H9 (cell line): ENCODE results near the gene ATF7. TPM values are rescaled to one million over a fixed set of nuclear protein-coding genes. Genes with fewer than 3 reads are reported as not detected.

ENCODE experiments used
- DNase-seq: peaks from one replicate; pipeline ENCODE4 v3.0.0-alpha.2; 2017
- H2AFZ ChIP-seq: one replicate; pipeline ENCODE4 v1.6.1; 2013; ENCODE audit warnings: mild to moderate bottlenecking, low read length, control low read depth, moderate library complexity
- H2AK5ac ChIP-seq: 2 replicates; pipeline ENCODE4 v1.6.1; 2013; ENCODE audit warnings: low read length, control low read depth, mixed read lengths; ENCODE audit not compliant: insufficient read length
- H2BK120ac ChIP-seq: one replicate; pipeline ENCODE4 v1.6.1; 2013; ENCODE audit warnings: low read depth, mild to moderate bottlenecking, low read length, control low read depth, inconsistent platforms; ENCODE audit not compliant: poor library complexity, severe bottlenecking
- H2BK12ac ChIP-seq: 2 replicates; pipeline ENCODE4 v1.6.1; 2013; ENCODE audit warnings: low read length, control low read depth, mixed read lengths, low read depth; ENCODE audit not compliant: insufficient read length
- H2BK15ac ChIP-seq: 2 replicates; pipeline ENCODE4 v1.6.1; 2013; ENCODE audit warnings: low read depth, low read length, control low read depth
- H2BK20ac ChIP-seq: one replicate; pipeline ENCODE4 v1.6.1; 2013; ENCODE audit warnings: low read depth, mild to moderate bottlenecking, low read length, control low read depth, inconsistent platforms; ENCODE audit not compliant: poor library complexity, severe bottlenecking
- H2BK5ac ChIP-seq: 2 replicates; pipeline ENCODE4 v1.6.1; 2013; ENCODE audit warnings: low read length, control low read depth, mixed read lengths; ENCODE audit not compliant: insufficient read length
- H3K14ac ChIP-seq: 2 replicates; pipeline ENCODE4 v1.6.1; 2013; ENCODE audit warnings: low read length, control low read depth; ENCODE audit not compliant: insufficient read depth
- H3K18ac ChIP-seq: 2 replicates; pipeline ENCODE4 v1.6.1; 2013; ENCODE audit warnings: low read depth, mild to moderate bottlenecking, mixed read lengths, low read length, control low read depth; ENCODE audit not compliant: insufficient read length
- H3K23ac ChIP-seq: 2 replicates; pipeline ENCODE4 v1.6.1; 2013; ENCODE audit warnings: low read length, control low read depth, mixed read lengths, low read depth; ENCODE audit not compliant: insufficient read length
- H3K23me2 ChIP-seq: 2 replicates; pipeline ENCODE4 v1.6.1; 2013; ENCODE audit warnings: low read depth, mild to moderate bottlenecking, mixed read lengths, low read length, control low read depth; ENCODE audit not compliant: insufficient read length, poor library complexity, severe bottlenecking
- H3K27ac ChIP-seq: 2 replicates; pipeline ENCODE4 v1.5.1; 2013; ENCODE audit warnings: low read length, control low read depth, mixed read lengths, low read depth; ENCODE audit not compliant: insufficient read length
- H3K27me3 ChIP-seq: 2 replicates; pipeline ENCODE4 v1.6.1; 2013; ENCODE audit warnings: low read length, control low read depth, inconsistent platforms; ENCODE audit not compliant: insufficient read depth
- H3K4ac ChIP-seq: 2 replicates; pipeline ENCODE4 v1.6.1; 2013; ENCODE audit warnings: low read depth, mild to moderate bottlenecking, control low read depth, inconsistent platforms, low read length, moderate library complexity
- H3K4me1 ChIP-seq: 2 replicates; pipeline ENCODE4 v1.6.1; 2013; ENCODE audit warnings: low read length, control low read depth, inconsistent platforms; ENCODE audit not compliant: insufficient read depth
- H3K4me2 ChIP-seq: 2 replicates; pipeline ENCODE4 v1.6.1; 2013; ENCODE audit warnings: low read length, control low read depth, mixed read lengths; ENCODE audit not compliant: insufficient read length, insufficient read depth
- H3K56ac ChIP-seq: 2 replicates; pipeline ENCODE4 v1.6.1; 2013; ENCODE audit warnings: low read depth, mild to moderate bottlenecking, mixed read lengths, low read length, control low read depth; ENCODE audit not compliant: insufficient read length
- H3K79me1 ChIP-seq: 2 replicates; pipeline ENCODE4 v1.6.1; 2013; ENCODE audit warnings: low read depth, mild to moderate bottlenecking, moderate library complexity, low read length, control low read depth, inconsistent platforms; ENCODE audit not compliant: insufficient read depth, poor library complexity, severe bottlenecking
- H3K79me2 ChIP-seq: 2 replicates; pipeline ENCODE4 v1.6.1; 2013; ENCODE audit warnings: low read length, control low read depth, inconsistent platforms; ENCODE audit not compliant: insufficient read depth
- H3K9ac ChIP-seq: 2 replicates; pipeline ENCODE4 v1.6.1; 2013; ENCODE audit warnings: low read length, control low read depth, mixed read lengths; ENCODE audit not compliant: insufficient read length; ENCODE audit errors: extremely low read depth
- H3K9me3 ChIP-seq: one replicate; pipeline ENCODE4 v1.6.1; 2013; ENCODE audit warnings: low read depth, low read length, inconsistent platforms; ENCODE audit not compliant: control insufficient read depth
- H3T11ph ChIP-seq: one replicate; pipeline ENCODE4 v1.6.1; 2013; ENCODE audit warnings: mild to moderate bottlenecking, low read length, control low read depth, inconsistent platforms
- H4K20me1 ChIP-seq: one replicate; pipeline ENCODE4 v1.6.1; 2013; ENCODE audit not compliant: control insufficient read depth, insufficient read length, insufficient read depth
- H4K5ac ChIP-seq: 2 replicates; pipeline ENCODE4 v1.6.1; 2013; ENCODE audit warnings: low read depth, mild to moderate bottlenecking, mixed read lengths, low read length, control low read depth; ENCODE audit not compliant: insufficient read length
- H4K8ac ChIP-seq: replicated peaks from 2 replicates; pipeline ENCODE4 v1.6.1; 2013; ENCODE audit warnings: low read length, control low read depth, mixed read lengths, low read depth; ENCODE audit not compliant: insufficient read length
- H4K91ac ChIP-seq: 2 replicates; pipeline ENCODE4 v1.6.1; 2013; ENCODE audit warnings: low read depth, mild to moderate bottlenecking, moderate library complexity, mixed read lengths, low read length, control low read depth; ENCODE audit not compliant: insufficient read length
- H3K27ac Mint-ChIP-seq, 3 experiments: 2 replicates in 2 of 3; 3 replicates in 1 of 3; pipeline ENCODE4 v1.8.0; 2020 to 2021; ENCODE audit warnings: mixed read lengths in 3 of 3, mild to moderate bottlenecking in 1 of 3, moderate library complexity in 1 of 3
- H3K27me3 Mint-ChIP-seq: 2 replicates; pipeline ENCODE4 v1.8.0; 2021; ENCODE audit warnings: low read depth, mild to moderate bottlenecking, moderate library complexity, mixed read lengths
- H3K36me3 Mint-ChIP-seq, 3 experiments: 2 replicates in 2 of 3; 3 replicates in 1 of 3; pipeline ENCODE4 v1.8.0; 2020 to 2021; ENCODE audit warnings: low read depth in 3 of 3, mixed read lengths in 3 of 3; ENCODE audit not compliant: insufficient read depth in 1 of 3
- H3K4me1 Mint-ChIP-seq, 2 experiments: 2 replicates each; pipeline ENCODE4 v1.8.0; 2020; ENCODE audit warnings: mixed read lengths in 2 of 2
- H3K4me3 Mint-ChIP-seq, 2 experiments: 2 replicates in 1 of 2; 3 replicates in 1 of 2; pipeline ENCODE4 v1.8.0; 2020 to 2021; ENCODE audit warnings: mild to moderate bottlenecking in 2 of 2, mixed read lengths in 2 of 2, moderate library complexity in 1 of 2
- H3K9me3 Mint-ChIP-seq, 2 experiments: 2 replicates in 1 of 2; 3 replicates in 1 of 2; pipeline ENCODE4 v1.8.0; 2020; ENCODE audit warnings: mild to moderate bottlenecking in 2 of 2, mixed read lengths in 2 of 2, moderate library complexity in 1 of 2
- WGBS: extraction: QIAGEN DNeasy Blood & Tissue Kit; methylation state at CpG from one replicate; pipeline ENCODE4 v1.1.7; 2013; ENCODE audit warnings: missing lambda C conversion rate, low lambda C conversion rate, mixed read lengths; ENCODE audit not compliant: insufficient read length; ENCODE audit errors: extremely low coverage; 5-methylcytosine and 5-hydroxymethylcytosine counted together
- total RNA-seq: library from RNA; stranded (reverse); gene quantifications from 2 replicates; pipeline ENCODE4 v1.2.1, GENCODE V29; 2021
- TF ChIP-seq, protein P1 (sequence below): fragments of 200-600 bp; sonication (generic); conservative IDR thresholded peaks from 3 replicates; pipeline ENCODE4 v1.8.0; 2021; ENCODE audit warnings: antibody characterized with exemption, mild to moderate bottlenecking

Gene ATF7
- total RNA-seq, 1 experiment from 2014 or later = 17.7 TPM

DNA sequence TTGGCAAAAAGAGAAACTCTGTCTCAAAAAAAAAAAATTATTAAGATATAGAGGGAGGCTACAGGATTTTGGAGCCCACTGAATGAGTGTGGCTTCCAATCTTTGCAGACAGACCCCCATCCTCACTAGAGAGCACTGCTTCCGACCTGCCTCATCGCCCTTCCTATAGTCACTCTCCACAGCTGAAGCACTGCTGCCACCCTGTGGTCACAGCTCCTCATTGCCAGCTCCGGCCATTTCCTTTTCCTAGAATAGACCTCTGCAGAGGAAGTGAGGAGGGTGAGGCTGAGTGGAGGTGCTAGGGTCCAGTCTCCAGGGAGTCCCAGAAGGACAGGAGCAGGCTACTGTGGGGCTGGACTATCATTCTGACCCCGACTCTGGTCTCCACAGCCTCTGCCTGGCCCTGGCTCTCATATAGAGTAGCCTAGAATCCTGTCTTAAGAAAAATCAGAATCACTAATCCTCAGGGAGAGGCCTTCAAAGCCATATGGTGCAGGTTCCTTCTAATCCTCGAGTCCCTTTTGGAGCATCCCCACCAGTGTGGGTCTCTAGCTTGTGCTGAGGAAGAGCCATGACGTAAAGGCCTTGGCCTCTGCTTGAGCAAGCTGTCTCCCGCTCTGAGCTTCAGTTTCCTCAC, 117.5 kb downstream of the ATF7 start:
- H3K4me2 ChIP-seq = no peak overlapping the region
- no peaks in the 10 kb centered on the region for H3K9me3 Mint-ChIP-seq
- no peak overlapping the region for H4K91ac ChIP-seq
- H2AK5ac ChIP-seq = no peak overlapping the region
- no peaks in the 10 kb centered on the region for H3K79me1 ChIP-seq
- no peak overlapping the region for H2BK20ac ChIP-seq
- TF ChIP-seq, protein P1, sequence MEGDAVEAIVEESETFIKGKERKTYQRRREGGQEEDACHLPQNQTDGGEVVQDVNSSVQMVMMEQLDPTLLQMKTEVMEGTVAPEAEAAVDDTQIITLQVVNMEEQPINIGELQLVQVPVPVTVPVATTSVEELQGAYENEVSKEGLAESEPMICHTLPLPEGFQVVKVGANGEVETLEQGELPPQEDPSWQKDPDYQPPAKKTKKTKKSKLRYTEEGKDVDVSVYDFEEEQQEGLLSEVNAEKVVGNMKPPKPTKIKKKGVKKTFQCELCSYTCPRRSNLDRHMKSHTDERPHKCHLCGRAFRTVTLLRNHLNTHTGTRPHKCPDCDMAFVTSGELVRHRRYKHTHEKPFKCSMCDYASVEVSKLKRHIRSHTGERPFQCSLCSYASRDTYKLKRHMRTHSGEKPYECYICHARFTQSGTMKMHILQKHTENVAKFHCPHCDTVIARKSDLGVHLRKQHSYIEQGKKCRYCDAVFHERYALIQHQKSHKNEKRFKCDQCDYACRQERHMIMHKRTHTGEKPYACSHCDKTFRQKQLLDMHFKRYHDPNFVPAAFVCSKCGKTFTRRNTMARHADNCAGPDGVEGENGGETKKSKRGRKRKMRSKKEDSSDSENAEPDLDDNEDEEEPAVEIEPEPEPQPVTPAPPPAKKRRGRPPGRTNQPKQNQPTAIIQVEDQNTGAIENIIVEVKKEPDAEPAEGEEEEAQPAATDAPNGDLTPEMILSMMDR = peak; percentile 96
- no peak overlapping the region for H4K5ac ChIP-seq
- no peaks in the 10 kb centered on the region for H4K20me1 ChIP-seq
- no peaks in the 10 kb centered on the region for H3K23me2 ChIP-seq
- WGBS = no CpG with 5 or more reads among the region's 7 CpGs
- H2BK12ac ChIP-seq = no peak overlapping the region
- no peaks in the 10 kb centered on the region for H3K9me3 ChIP-seq
- H3K56ac ChIP-seq = no peak overlapping the region
- peaks cover 19 to 31% (median 29%) of the 10 kb centered on the region in 3 experiments for H3K36me3 Mint-ChIP-seq
- H3K79me2 ChIP-seq = no peaks in the 10 kb centered on the region
- no peak overlapping the region for H2BK15ac ChIP-seq
- H2AFZ ChIP-seq = no peak overlapping the region
- no peak overlapping the region for H3K23ac ChIP-seq
- H3K14ac ChIP-seq = no peak overlapping the region
- H3K4me1 Mint-ChIP-seq = peaks cover 5 to 11% of the 10 kb centered on the region in 2 experiments; a peak in 3 of 4 replicates
- no peak overlapping the region for H3K4ac ChIP-seq
- no peak overlapping the region for H2BK120ac ChIP-seq
- DNase-seq = peak; percentile 94
- H3K27me3 Mint-ChIP-seq = no peaks in the 10 kb centered on the region
- no peak overlapping the region for H4K8ac ChIP-seq
- no peaks in the 10 kb centered on the region for H3K4me1 ChIP-seq
- no peaks in the 10 kb centered on the region for H3K27me3 ChIP-seq
- H2BK5ac ChIP-seq = no peak overlapping the region
- no peak overlapping the region; a peak in 1 of 7 replicates for H3K27ac Mint-ChIP-seq
- H3T11ph ChIP-seq = no peak overlapping the region
- no peak overlapping the region for H3K18ac ChIP-seq
- H3K4me3 Mint-ChIP-seq = no peak overlapping the region
- no peak overlapping the region for H3K27ac ChIP-seq
- H3K9ac ChIP-seq = no peak overlapping the region
